ENCODE data around the gene SDHAF4. TPM values are rescaled to one million over a fixed set of nuclear protein-coding genes. Genes with fewer than 3 reads are reported as not detected.

Gene SDHAF4
- total RNA-seq (2016; rRNA removed; fragmentation: Illumina TruSeq; extraction: Trizol): 7.1 and 7.5 TPM in 2 replicates
- total RNA-seq (2016; cell fraction: cytosol; rRNA removed; fragmentation: Illumina TruSeq; extraction: Trizol; ENCODE audit: low read depth): 3.3 and 3.6 TPM in 2 replicates
- 6.9 and 7.8 TPM in 2 replicates for total RNA-seq (2016; cell fraction: insoluble cytoplasmic fraction; rRNA removed; fragmentation: Illumina TruSeq; extraction: Trizol)
- total RNA-seq (2016; cell fraction: membrane; rRNA removed; fragmentation: Illumina TruSeq; extraction: Trizol): 6.3 and 6.6 TPM in 2 replicates
- 6.1 and 6.3 TPM in 2 replicates for total RNA-seq (2016; cell fraction: nucleus; rRNA removed; fragmentation: Illumina TruSeq; extraction: Trizol)
- polyA plus RNA-seq (2011; rRNA removed): 9.5 and 10.8 TPM in 2 replicates
- polyA plus RNA-seq (2011; cell fraction: cytosol; rRNA removed): 5.0 and 5.6 TPM in 2 replicates
- 3.1 and 3.5 TPM in 2 replicates for polyA plus RNA-seq (2011; cell fraction: nucleus; rRNA removed)
- polyA plus RNA-seq (2012): 8.4 and 14.7 TPM in 2 replicates
- 1.7 and 3.2 TPM in 2 replicates for polyA plus RNA-seq (2016; cell fraction: cytosol; fragmentation: Illumina TruSeq; extraction: Trizol; ENCODE audit: low read depth)
- 7.0 and 8.4 TPM in 2 replicates for polyA plus RNA-seq (2016; cell fraction: insoluble cytoplasmic fraction; fragmentation: Illumina TruSeq; extraction: Trizol; ENCODE audit: low read depth)
- 4.1 TPM in 2 replicates for polyA plus RNA-seq (2016; cell fraction: membrane; fragmentation: Illumina TruSeq; extraction: Trizol; ENCODE audit: low read depth)
- polyA plus RNA-seq (2016; cell fraction: nucleus; fragmentation: Illumina TruSeq; extraction: Trizol; ENCODE audit: insufficient read depth, low read depth): 6.6 and 9.4 TPM in 2 replicates
- 1.0 and 1.9 TPM in 2 replicates for polyA minus RNA-seq (2011; rRNA and poly(A)+ RNA removed; ENCODE audit: low replicate concordance)
- polyA minus RNA-seq (2011; cell fraction: cytosol; rRNA and poly(A)+ RNA removed): 4.4 and 4.7 TPM in 2 replicates
- 7.7 and 19.6 TPM in 2 replicates for polyA minus RNA-seq (2011; cell fraction: nucleus; rRNA and poly(A)+ RNA removed)
- percentile 68 among the genes with signal in this experiment for Bru-seq, nascent RNA
- percentile 47 among the genes with signal in this experiment for BruChase-seq, experiment 1, labeled RNA remaining after a 6-hour chase
- percentile 52 among the genes with signal in this experiment for BruChase-seq, experiment 2, labeled RNA remaining after a 2-hour chase
- long read RNA-seq, experiment 1, partial matches to known transcripts: 1 of 4 reads
- long read RNA-seq, experiment 1, other reads (novel, unspliced or antisense): 1 of 4 reads
- long read RNA-seq, experiment 2, transcript SDHAF4-201 (3 exons, 1,196 nt): major isoform, 6 of 16 reads
- long read RNA-seq, experiment 2, partial matches to known transcripts: 0 of 16 reads
- long read RNA-seq, experiment 2, other reads (novel, unspliced or antisense): 9 of 16 reads

GRCh38 chr6:70566751-70567382 is at the start of gene SDHAF4:
Gene SDHAF4 (plus strand): TSS chr6:70566930. CDS start chr6:70566941, 11 bp downstream.
- H3K27me3 ChIP-seq (ENCODE audit: control insufficient read depth in 1 of 2, insufficient read depth in 2 of 2, low read length in 2 of 2): no peaks in the 10 kb centered on the region
- peak within 1 kb of the TSS; percentile 69 to 84 (median 83) for H3K4me3 ChIP-seq (replicated peaks in 1 of 3; ENCODE audit: insufficient read depth in 1 of 3, low read depth in 2 of 3, low read length in 3 of 3)
- BruUV-seq (replicated peaks): TSS peak; percentile 64
- 0% methylated on average over 15 of the region's 49 CpGs for WGBS (ENCODE audit: low lambda C conversion rate)
- ChIA-PET CTCF (ENCODE audit: low intra/inter-chr PET ratio, low total read pairs) (no interaction called here), POLR2A (interaction anchor here (1.1 to 2.4 kb wide), 6 partner anchors 9 to 154 kb away, joined by 3 to 13 read pairs (median 8); partner anchors contain the start of genes FAM135A and SMAP1)
- H3K27ac ChIP-seq (ENCODE audit: extremely low read length, insufficient read depth, low read length): peak within 1 kb of the TSS; percentile 80
- H4K20me1 ChIP-seq (ENCODE audit: insufficient read depth, low read length): no peaks in the 10 kb centered on the region
- H3K79me2 ChIP-seq (ENCODE audit: insufficient read depth, low read length): peaks cover 4% of the 10 kb centered on the region
- no peaks in the 10 kb centered on the region for H3K9me3 ChIP-seq (ENCODE audit: low read length)
- in situ Hi-C loops (cut with HindIII; ENCODE audit: extremely low pct_ligation_motif_present, low pct_unique_long_range_greater_than_20kb): no loop called here
- H2AFZ ChIP-seq (ENCODE audit: low read length): peak within 1 kb of the TSS; percentile 98
- ATAC-seq (peak; percentile 98), FAIRE-seq (no peak), DNase-seq (ENCODE audit: low spot score) (peak; percentile 86)
- intact Hi-C loops (cut with micrococcal nuclease; ENCODE audit: unreplicated experiment): loop anchor here (5.0 kb wide), 1 partner anchor 100 kb away; the partner anchor contains the start of gene SMAP1
- peak within 1 kb of the TSS; percentile 89 for H3K9ac ChIP-seq (ENCODE audit: insufficient read depth, low read depth, low read length)
- 0 out of 5 replicates have a peak, but pooled peaks cover 0 to 3% of the 10 kb centered on the region in 2 experiments for H3K36me3 ChIP-seq (replicated peaks in 1 of 2; ENCODE audit: control insufficient read depth in 1 of 2, insufficient read depth in 2 of 2, low read length in 2 of 2)
- H3K4me1 ChIP-seq (ENCODE audit: insufficient read depth, low read length): peaks cover 35% of the 10 kb centered on the region
- H3K4me2 ChIP-seq (ENCODE audit: low read depth, low read length): peak within 1 kb of the TSS; percentile 92
- TF ChIP-seq YY1 (IDR thresholded peaks at IDR 0.05; ENCODE audit: insufficient read depth, insufficient replicate concordance, low read depth, low read length) (peak; percentile 92), ARNTL (CRISPR knock-in tag; IDR thresholded peaks at IDR 0.05) (no peak; the same call in 1 of the 2 replicates), ZZZ3 (CRISPR knock-in tag; IDR thresholded peaks at IDR 0.05; ENCODE audit: borderline replicate concordance) (no peak), ZNF580 (CRISPR knock-in tag; IDR thresholded peaks at IDR 0.05; ENCODE audit: borderline replicate concordance, low read depth) (peak; percentile 83), SP4 (CRISPR knock-in tag; IDR thresholded peaks at IDR 0.05) (peak; percentile 64; the same call in 1 of the 2 replicates), ATF7-NPFF (CRISPR knock-in tag; IDR thresholded peaks at IDR 0.05; ENCODE audit: low read depth) (peak; percentile 88), TEAD2 (CRISPR knock-in tag; IDR thresholded peaks at IDR 0.05) (peak; percentile 44; the same call in 1 of the 2 replicates), ZNF101 (CRISPR knock-in tag; IDR thresholded peaks at IDR 0.05; ENCODE audit: borderline replicate concordance, low read depth) (0 out of 2 replicates have a peak, but pooled peaks have one; percentile 9), POLR2G (IDR thresholded peaks at IDR 0.05; ENCODE audit: low read depth, low read length) (peak; percentile 98), HNRNPK (IDR thresholded peaks at IDR 0.05; ENCODE audit: low read depth, low read length, poor library complexity, severe bottlenecking) (no peak), DPF2 (CRISPR knock-in tag; IDR thresholded peaks at IDR 0.05; ENCODE audit: borderline replicate concordance, low read depth) (peak; percentile 20; the same call in 1 of the 2 replicates), THAP9 (CRISPR knock-in tag; IDR thresholded peaks at IDR 0.05; ENCODE audit: borderline replicate concordance) (peak; percentile 100), KAT2B (IDR thresholded peaks at IDR 0.05; ENCODE audit: borderline replicate concordance, low read depth, low read length) (no peak), SPEN (CRISPR knock-in tag; IDR thresholded peaks at IDR 0.05; ENCODE audit: low read depth) (peak; percentile 82), IKZF1 (IDR thresholded peaks at IDR 0.05) (no peak)

All from HepG2 (cell line).